Adrenal gland (tissue), 12 donors: ENCODE measurements around the gene EIF4G3. TPM values are rescaled to one million over a fixed set of nuclear protein-coding genes. Genes with fewer than 3 reads are reported as not detected.

ENCODE experiments used
- DNase-seq, 7 donors: peaks; one replicate each; pipeline ENCODE4 v3.0.0-alpha.2; 2019 to 2020
- H3K27ac ChIP-seq, 5 donors: fragments of 200-600 bp; sonication (generic) in 4 of 5; 1 replicate in 3 of 5; 2 replicates in 2 of 5; pipeline versions ENCODE4 v1.5.1 to v1.8.0; 2016 to 2020; ENCODE audit warnings: mild to moderate bottlenecking in 1 of 5
- H3K27me3 ChIP-seq: fragments of 200-600 bp; 2 replicates; pipeline ENCODE4 v1.8.0; 2021
- H3K36me3 ChIP-seq, 2 donors: fragments of 200-600 bp; replicated peaks in 1 of 2; 1 replicate in 1 of 2; 2 replicates in 1 of 2; pipeline versions ENCODE4 v1.5.1 to v1.8.0; 2018 to 2022
- H3K4me1 ChIP-seq, 2 donors: fragments of 200-600 bp; replicated peaks in 1 of 2; 1 replicate in 1 of 2; 2 replicates in 1 of 2; pipeline versions ENCODE4 v1.5.1 to v1.8.0; 2018 to 2021
- H3K4me3 ChIP-seq, 4 donors: fragments of 200-600 bp; sonication (generic) in 3 of 4; one replicate each; pipeline ENCODE4 v1.5.1; 2016 to 2018
- H3K9me3 ChIP-seq, 3 donors: fragments of 200-600 bp; sonication (generic) in 1 of 3; replicated peaks in 1 of 3; 1 replicate in 2 of 3; 2 replicates in 1 of 3; pipeline versions ENCODE4 v1.5.1 to v1.8.0; 2016 to 2021
- CTCF ChIP-seq, 6 experiments: fragments of 450-650 bp in 4 of 6; fragments of 200-600 bp in 2 of 6; sonication (generic) in 1 of 6; IDR thresholded peaks; 1 replicate in 5 of 6; 2 replicates in 1 of 6; pipeline versions ENCODE4 v1.5.1 to v1.8.0; 2016 to 2021; ENCODE audit warnings: antibody characterized with exemption in 6 of 6, mild to moderate bottlenecking in 2 of 6, moderate library complexity in 1 of 6
- POLR2A ChIP-seq, 2 donors: fragments of 450-650 bp; IDR thresholded peaks; one replicate each; pipeline ENCODE4 v1.6.1; 2017; ENCODE audit warnings: antibody characterized with exemption in 2 of 2, mild to moderate bottlenecking in 2 of 2, moderate library complexity in 1 of 2
- WGBS, 4 donors: extraction: QIAGEN DNeasy Blood & Tissue Kit in 2 of 4; methylation state at CpG; one replicate each; pipeline versions ENCODE4 v1.1.5 to v1.1.7; 2013 to 2017; 5-methylcytosine and 5-hydroxymethylcytosine counted together
- intact Hi-C, 2 donors: fragments of 100-400 bp; cut with DNase I; formaldehyde crosslinking; loops; one replicate each; pipeline versions ENCODE4 v1.14.1 to v1.15.0; 2022 to 2023
- polyA plus RNA-seq, 3 donors: library from polyadenylated mRNA; stranded (reverse); fragments of 200-250 nt in 2 of 3; fragments of 350-450 nt in 1 of 3; fragmentation: Illumina TruSeq in 1 of 3; extraction: RNeasy Lipid Tissue Mini Kit (QIAGEN cat#74804) in 1 of 3; gene quantifications; one replicate each; pipeline ENCODE4 v1.2.3, GENCODE V29; 2013 to 2014
- total RNA-seq, 9 donors: library from RNA; depleted of rRNA in 4 of 9; stranded (reverse); fragments of >200 nt in 4 of 9; fragments of 120-200 nt in 1 of 9; fragmentation: NEBNext Ultra II Directional in 1 of 9; extraction: Animal tissue kit (Norgen Biotek cat#: 25700) in 1 of 9; gene quantifications; one replicate each; pipeline versions ENCODE4 v1.1.0 to v1.2.4, GENCODE V29; 2013 to 2023
- donor health status: healthy with polysubstance abuse.
- donor health status: Bipolar disorder and iron deficiency.
- donor health status: DM: yes; HTN: yes; CAD: no.
- donor health status: DM: no; HTN: no; CAD: no.
- donor health status: DM: no; HTN: no; CAD: no.
- donor health status: DM: yes; HTN: yes; CAD: no.

Gene EIF4G3
- total and polyA plus RNA-seq, 12 donors, result 30.7 to 58.7 (median 51.6) TPM

GRCh38 chr1:21037091-21037490, 139.6 kb downstream of the EIF4G3 start:
- no peaks in the 10 kb centered on the region for H3K9me3 ChIP-seq
- no peaks in the 10 kb centered on the region for H3K36me3 ChIP-seq
- H3K27ac ChIP-seq, result no peak overlapping the region
- peaks cover 0 to 12% of the 10 kb centered on the region in 2 donors for H3K4me1 ChIP-seq
- TF ChIP-seq POLR2A (IDR thresholded peaks at IDR 0.05), result no peak
- TF ChIP-seq CTCF (IDR thresholded peaks at IDR 0.05), result no peak
- intact Hi-C loops, result no loop called here
- H3K27me3 ChIP-seq, result no peaks in the 10 kb centered on the region
- WGBS, 4 donors, result 92 to 96% (median 95%) methylated on average over 3 of the region's 3 CpGs
- no peak overlapping the region for H3K4me3 ChIP-seq
- DNase-seq, result no peak

- H3K27me3 ChIP-seq, result no peaks in the 10 kb centered on the region
- 43 to 100% (median 86%) methylated on average over 1 to 2 of the region's 2 CpGs for WGBS, 4 donors
- H3K4me3 ChIP-seq, result no peak overlapping the region
- intact Hi-C loops, result no loop called here
- DNase-seq, result no peak
- no peak overlapping the region for H3K27ac ChIP-seq
- TF ChIP-seq POLR2A (IDR thresholded peaks at IDR 0.05), result no peak
- no peak for TF ChIP-seq CTCF (IDR thresholded peaks at IDR 0.05)
- no peaks in the 10 kb centered on the region for H3K9me3 ChIP-seq
- H3K36me3 ChIP-seq, result no peaks in the 10 kb centered on the region
- peaks cover 0 to 20% of the 10 kb centered on the region in 2 donors for H3K4me1 ChIP-seq
Observed at GRCh38 chr1:21035794-21036193, 140.9 kb downstream of the EIF4G3 start.

- H3K9me3 ChIP-seq, result no peaks in the 10 kb centered on the region
- intact Hi-C loops, result no loop called here
- peaks cover 0 to 20% of the 10 kb centered on the region in 2 donors for H3K4me1 ChIP-seq
- no peak for TF ChIP-seq POLR2A (IDR thresholded peaks at IDR 0.05)
- no peak for TF ChIP-seq CTCF (IDR thresholded peaks at IDR 0.05)
- H3K27me3 ChIP-seq, result no peaks in the 10 kb centered on the region
- H3K4me3 ChIP-seq, result no peak overlapping the region
- 84 to 100% (median 88%) methylated on average over 1 to 14 of the region's 14 CpGs for WGBS, 4 donors
- DNase-seq, result peak in 1 of 7 donors; percentile 19
- no peak overlapping the region for H3K27ac ChIP-seq
- H3K36me3 ChIP-seq, result no peaks in the 10 kb centered on the region
Observed at GRCh38 chr1:21034725-21035628, 141.7 kb downstream of the EIF4G3 start.

DNA sequence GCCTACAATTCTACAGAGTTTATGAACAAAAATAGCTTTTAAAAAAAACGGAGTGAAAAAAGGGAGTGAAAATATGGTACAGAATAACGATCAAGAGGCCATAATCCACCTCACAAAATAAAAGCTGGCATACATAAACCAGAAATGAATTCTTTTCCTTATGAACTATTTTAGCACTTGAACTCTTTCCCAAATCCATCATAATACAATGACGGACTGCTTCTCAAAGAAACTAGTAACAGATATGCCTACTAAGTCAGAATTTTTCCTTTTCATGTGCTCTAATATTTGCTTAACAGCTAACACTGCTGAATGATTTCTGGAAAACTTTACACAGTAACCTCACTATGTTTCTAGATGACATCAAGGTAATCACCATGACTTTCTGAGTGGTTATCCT, 144.0 kb downstream of the EIF4G3 start:
- no peaks in the 10 kb centered on the region for H3K27me3 ChIP-seq
- no peaks in the 10 kb centered on the region for H3K9me3 ChIP-seq
- 58 to 66% (median 62%) methylated on average over 3 of the region's 3 CpGs for WGBS, 4 donors
- no peaks in the 10 kb centered on the region for H3K36me3 ChIP-seq
- H3K4me1 ChIP-seq, result peaks cover 0 to 20% of the 10 kb centered on the region in 2 donors
- H3K4me3 ChIP-seq, result no peak overlapping the region
- no peak for DNase-seq
- intact Hi-C loops, result no loop called here
- no peak overlapping the region for H3K27ac ChIP-seq
- no peak for TF ChIP-seq POLR2A (IDR thresholded peaks at IDR 0.05)
- TF ChIP-seq CTCF (IDR thresholded peaks at IDR 0.05), result no peak
